WTC11 (cell line): ENCODE data around the gene GOSR1. TPM values are rescaled to one million over a fixed set of nuclear protein-coding genes. Genes with fewer than 3 reads are reported as not detected.
A peak's percentile ranks its signal among the peaks of the same experiment; 100 is the strongest.
"Not testable (repeated sequence)": the region's sequence is repeated elsewhere in the genome, so short reads cannot be mapped to it uniquely, and the experiment has no call there.

Experiments used
- ATAC-seq: fragments of 200-7000 bp; cut with Tn5 transposase; 2 replicates; pipeline ENCODE4 v1.10.0; 2021; ENCODE audit warnings: mild to moderate bottlenecking, moderate library complexity
- CTCF ChIA-PET: fragments of 300-600 bp; sonication (Branson Sonifier 250); formaldehyde crosslinking; loops from one replicate; lab custom pipeline; 2021; ENCODE audit warnings: antibody characterized with exemption; lab: Charles Lee
- POLR2A ChIA-PET: fragments of 350-600 bp; sonication (Branson Sonifier 250); formaldehyde crosslinking; loops from one replicate; lab custom pipeline; 2021; ENCODE audit warnings: antibody characterized with exemption; lab: Charles Lee
- DNase-seq: peaks from one replicate; pipeline ENCODE4 v3.0.0; 2021; ENCODE audit warnings: low spot score
- H3K27ac Mint-ChIP-seq: 2 replicates; pipeline ENCODE4 v1.8.0; 2021; ENCODE audit warnings: mixed read lengths
- H3K27me3 Mint-ChIP-seq: 2 replicates; pipeline ENCODE4 v1.8.0; 2021; ENCODE audit warnings: low read depth, mild to moderate bottlenecking, moderate library complexity, mixed read lengths
- H3K36me3 Mint-ChIP-seq: 2 replicates; pipeline ENCODE4 v1.8.0; 2021; ENCODE audit warnings: mixed read lengths
- H3K4me1 Mint-ChIP-seq: 2 replicates; pipeline ENCODE4 v1.8.0; 2022; ENCODE audit warnings: mixed read lengths
- H3K4me3 Mint-ChIP-seq: 2 replicates; pipeline ENCODE4 v1.8.0; 2021; ENCODE audit warnings: mild to moderate bottlenecking, moderate library complexity, mixed read lengths
- H3K9me3 Mint-ChIP-seq: 2 replicates; pipeline ENCODE4 v1.8.0; 2021; ENCODE audit warnings: mixed read lengths
- CBFB ChIP-seq: sonication (generic); formaldehyde crosslinking; IDR thresholded peaks from 2 replicates; pipeline ENCODE4 v1.8.1; 2022; ENCODE audit warnings: mild to moderate bottlenecking, low read depth, missing genetic modification reagents
- CDX4 ChIP-seq: fragments of 250-450 bp; sonication (Bioruptor Pico); IDR thresholded peaks from 2 replicates; pipeline ENCODE4 v1.9.0; 2021; ENCODE audit warnings: moderate library complexity, mild to moderate bottlenecking, inconsistent platforms, borderline replicate concordance
- CREM ChIP-seq: sonication (generic); formaldehyde crosslinking; IDR thresholded peaks from 2 replicates; pipeline ENCODE4 v1.8.1; 2022; ENCODE audit warnings: mild to moderate bottlenecking, missing genetic modification reagents, moderate library complexity
- E2F1 ChIP-seq: sonication (generic); formaldehyde crosslinking; IDR thresholded peaks from 2 replicates; pipeline ENCODE4 v1.8.0; 2022; ENCODE audit warnings: mild to moderate bottlenecking, missing genetic modification reagents
- ESRRA ChIP-seq: sonication (generic); formaldehyde crosslinking; IDR thresholded peaks from 2 replicates; pipeline ENCODE4 v1.8.1; 2022; ENCODE audit warnings: mild to moderate bottlenecking, missing genetic modification reagents, borderline replicate concordance
- FOXK1 ChIP-seq: sonication (generic); formaldehyde crosslinking; IDR thresholded peaks from 2 replicates; pipeline ENCODE4 v1.8.0; 2022; ENCODE audit warnings: mild to moderate bottlenecking, moderate library complexity, missing genetic modification reagents
- GTF2I ChIP-seq: fragments of 250-450 bp; sonication (Bioruptor Pico); conservative IDR thresholded peaks from 2 replicates; pipeline ENCODE4 v1.4.0; 2021; ENCODE audit warnings: mild to moderate bottlenecking
- JUN ChIP-seq: sonication (generic); formaldehyde crosslinking; IDR thresholded peaks from 2 replicates; pipeline ENCODE4 v1.8.0; 2023; ENCODE audit warnings: mild to moderate bottlenecking, missing genetic modification reagents
- NFE2L1 ChIP-seq: sonication (generic); formaldehyde crosslinking; IDR thresholded peaks from 2 replicates; pipeline ENCODE4 v1.8.1; 2023; ENCODE audit warnings: missing genetic modification reagents
- OVOL2 ChIP-seq: fragments of 250-450 bp; sonication (Bioruptor Pico); IDR thresholded peaks from 2 replicates; pipeline ENCODE4 v1.9.0; 2021; ENCODE audit warnings: mild to moderate bottlenecking, borderline replicate concordance
- RELA ChIP-seq: sonication (generic); formaldehyde crosslinking; IDR thresholded peaks from 2 replicates; pipeline ENCODE4 v1.8.1; 2022; ENCODE audit warnings: missing genetic modification reagents, mild to moderate bottlenecking, borderline replicate concordance
- TEAD4 ChIP-seq: sonication (generic); formaldehyde crosslinking; IDR thresholded peaks from 2 replicates; pipeline ENCODE4 v1.8.0; 2022; ENCODE audit warnings: mild to moderate bottlenecking, missing genetic modification reagents
- USF1 ChIP-seq: sonication (generic); formaldehyde crosslinking; IDR thresholded peaks from 2 replicates; pipeline ENCODE4 v1.8.0; 2022; ENCODE audit warnings: mild to moderate bottlenecking, missing genetic modification reagents
- ZNF281 ChIP-seq: sonication (generic); formaldehyde crosslinking; IDR thresholded peaks from 2 replicates; pipeline ENCODE4 v1.8.0; 2023; ENCODE audit warnings: mild to moderate bottlenecking, missing genetic modification reagents
- ZNF423 ChIP-seq: fragments of 250-450 bp; sonication (Bioruptor Pico); IDR thresholded peaks from 2 replicates; pipeline ENCODE4 v2.1.2; 2022; ENCODE audit warnings: mild to moderate bottlenecking, moderate library complexity
- total RNA-seq: library from RNA; stranded (reverse); gene quantifications from 3 replicates; pipeline ENCODE4 v1.2.3, GENCODE V29; 2021
- TF ChIP-seq, protein P1 (sequence below): sonication (generic); formaldehyde crosslinking; IDR thresholded peaks from 2 replicates; pipeline ENCODE4 v1.8.1; 2023; ENCODE audit warnings: mild to moderate bottlenecking, missing genetic modification reagents, moderate library complexity
- TF ChIP-seq, protein P2 (sequence below): sonication (generic); formaldehyde crosslinking; IDR thresholded peaks from 2 replicates; pipeline ENCODE4 v1.8.1; 2022; ENCODE audit warnings: low read depth, mild to moderate bottlenecking, moderate library complexity, missing genetic modification reagents, borderline replicate concordance

GOSR1 gene
- total RNA-seq, 1 experiment from 2014 or later: 37.4 TPM

- Mint-ChIP-seq H3K4me3 (no peak overlapping the region), H3K27ac (no peak overlapping the region)
Measured at GRCh38 chr17:30521766-30522165, 44.6 kb downstream of the GOSR1 start.

DNA sequence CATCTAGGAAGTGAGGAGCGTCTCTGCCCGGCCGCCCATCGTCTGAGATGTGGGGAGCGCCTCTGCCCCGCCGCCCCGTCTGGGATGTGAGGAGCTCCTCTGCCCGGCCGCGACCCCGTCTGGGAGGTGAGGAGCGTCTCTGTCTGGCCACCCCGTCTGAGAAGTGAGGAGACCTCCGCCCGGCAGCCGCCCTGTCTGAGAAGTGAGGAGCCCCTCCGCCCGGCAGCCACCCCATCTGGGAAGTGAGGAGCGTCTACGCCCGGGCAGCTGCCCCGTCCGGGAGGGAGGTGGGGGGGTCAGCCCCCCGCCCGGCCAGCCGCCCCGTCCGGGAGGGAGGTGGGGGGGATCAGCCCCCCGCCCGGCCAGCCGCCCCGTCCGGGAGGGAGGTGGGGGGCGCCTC is 46.0 kb downstream of the GOSR1 start:
- H3K27me3 Mint-ChIP-seq, POLR2A ChIA-PET, ATAC-seq, CTCF ChIA-PET, H3K4me1 Mint-ChIP-seq, H3K27ac Mint-ChIP-seq, DNase-seq, H3K4me3 Mint-ChIP-seq: not testable (repeated sequence)
- H3K36me3 Mint-ChIP-seq: peaks cover 45% of the 10 kb centered on the region
- H3K9me3 Mint-ChIP-seq: peaks cover 15% of the 10 kb centered on the region

More at GRCh38 chr17:30521766-30522165, 44.6 kb downstream of the GOSR1 start:
- TF ChIP-seq GTF2I (CRISPR knock-in tag): no peak
- TF ChIP-seq ZNF281 (CRISPR knock-in tag): no peak
- no peak for TF ChIP-seq OVOL2
- no peak for TF ChIP-seq CREM (CRISPR knock-in tag)
- TF ChIP-seq CDX4: no peak
- no peak for TF ChIP-seq ZNF423 (CRISPR knock-in tag)
- no peak for TF ChIP-seq ESRRA (CRISPR knock-in tag)
- TF ChIP-seq, protein P1, sequence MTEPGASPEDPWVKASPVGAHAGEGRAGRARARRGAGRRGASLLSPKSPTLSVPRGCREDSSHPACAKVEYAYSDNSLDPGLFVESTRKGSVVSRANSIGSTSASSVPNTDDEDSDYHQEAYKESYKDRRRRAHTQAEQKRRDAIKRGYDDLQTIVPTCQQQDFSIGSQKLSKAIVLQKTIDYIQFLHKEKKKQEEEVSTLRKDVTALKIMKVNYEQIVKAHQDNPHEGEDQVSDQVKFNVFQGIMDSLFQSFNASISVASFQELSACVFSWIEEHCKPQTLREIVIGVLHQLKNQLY (CRISPR knock-in tag): no peak
- TF ChIP-seq, protein P2, sequence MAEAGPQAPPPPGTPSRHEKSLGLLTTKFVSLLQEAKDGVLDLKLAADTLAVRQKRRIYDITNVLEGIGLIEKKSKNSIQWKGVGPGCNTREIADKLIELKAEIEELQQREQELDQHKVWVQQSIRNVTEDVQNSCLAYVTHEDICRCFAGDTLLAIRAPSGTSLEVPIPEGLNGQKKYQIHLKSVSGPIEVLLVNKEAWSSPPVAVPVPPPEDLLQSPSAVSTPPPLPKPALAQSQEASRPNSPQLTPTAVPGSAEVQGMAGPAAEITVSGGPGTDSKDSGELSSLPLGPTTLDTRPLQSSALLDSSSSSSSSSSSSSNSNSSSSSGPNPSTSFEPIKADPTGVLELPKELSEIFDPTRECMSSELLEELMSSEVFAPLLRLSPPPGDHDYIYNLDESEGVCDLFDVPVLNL (CRISPR knock-in tag): no peak
- no peak for TF ChIP-seq USF1
- H3K27me3 Mint-ChIP-seq: no peaks in the 10 kb centered on the region
- DNase-seq (no peak), ATAC-seq (no peak)
- peaks cover 15% of the 10 kb centered on the region for H3K9me3 Mint-ChIP-seq
- CTCF ChIA-PET: no interaction called here
- H3K36me3 Mint-ChIP-seq: peaks cover 45% of the 10 kb centered on the region
- H3K4me1 Mint-ChIP-seq: no peaks in the 10 kb centered on the region
- POLR2A ChIA-PET: no interaction called here

GRCh38 chr17:30524847-30525246 is 47.6 kb downstream of the GOSR1 start:
- DNase-seq (no peak), ATAC-seq (no peak)
- no peaks in the 10 kb centered on the region for H3K4me1 Mint-ChIP-seq
- peaks cover 42% of the 10 kb centered on the region for H3K36me3 Mint-ChIP-seq
- H3K9me3 Mint-ChIP-seq: peaks cover 15% of the 10 kb centered on the region
- ChIA-PET POLR2A (no interaction called here), CTCF (interaction anchor here (1.6 kb wide), 1 partner anchor 47 kb away, joined by 5 read pairs; the partner anchor contains the start of gene GOSR1)
- TF ChIP-seq, protein P1 (CRISPR knock-in tag): no peak
- no peak for TF ChIP-seq CBFB (CRISPR knock-in tag)
- no peak for TF ChIP-seq RELA (CRISPR knock-in tag)
- TF ChIP-seq TEAD4: no peak
- no peak for TF ChIP-seq ZNF423 (CRISPR knock-in tag)
- TF ChIP-seq FOXK1 (CRISPR knock-in tag): no peak
- TF ChIP-seq E2F1 (CRISPR knock-in tag): no peak
- TF ChIP-seq JUN (CRISPR knock-in tag): no peak
- TF ChIP-seq NFE2L1 (CRISPR knock-in tag): no peak
- peak overlapping the region; percentile 43; the same call in 1 of the 2 replicates for H3K27ac Mint-ChIP-seq
- no peak overlapping the region for H3K4me3 Mint-ChIP-seq
- H3K27me3 Mint-ChIP-seq: no peaks in the 10 kb centered on the region
